OCI-LY7 (cell line): ENCODE results near the gene GET4.
"Not testable (repeated sequence)": the region's sequence is repeated elsewhere in the genome, so short reads cannot be mapped to it uniquely, and the experiment has no call there.

Experiments
- EZH2phosphoT487 ChIP-seq: fragments of 200-600 bp; sonication (generic); IDR thresholded peaks from 2 replicates; pipeline ENCODE4 v1.6.1; 2018; ENCODE audit warnings: low read depth, borderline replicate concordance, mild to moderate bottlenecking, mixed run types, antibody characterized with exemption, low read length, moderate library complexity, mixed read lengths
- TF ChIP-seq, protein P1 (sequence below): fragments of 200-600 bp; sonication (generic); conservative IDR thresholded peaks from 2 replicates; pipeline ENCODE4 v1.5.1; 2014; ENCODE audit warnings: mild to moderate bottlenecking, antibody characterized with exemption, low read length, moderate library complexity, mixed read lengths

GRCh38 chr7:908591-909357, 32.4 kb downstream of the GET4 start:
- TF ChIP-seq, protein P1, sequence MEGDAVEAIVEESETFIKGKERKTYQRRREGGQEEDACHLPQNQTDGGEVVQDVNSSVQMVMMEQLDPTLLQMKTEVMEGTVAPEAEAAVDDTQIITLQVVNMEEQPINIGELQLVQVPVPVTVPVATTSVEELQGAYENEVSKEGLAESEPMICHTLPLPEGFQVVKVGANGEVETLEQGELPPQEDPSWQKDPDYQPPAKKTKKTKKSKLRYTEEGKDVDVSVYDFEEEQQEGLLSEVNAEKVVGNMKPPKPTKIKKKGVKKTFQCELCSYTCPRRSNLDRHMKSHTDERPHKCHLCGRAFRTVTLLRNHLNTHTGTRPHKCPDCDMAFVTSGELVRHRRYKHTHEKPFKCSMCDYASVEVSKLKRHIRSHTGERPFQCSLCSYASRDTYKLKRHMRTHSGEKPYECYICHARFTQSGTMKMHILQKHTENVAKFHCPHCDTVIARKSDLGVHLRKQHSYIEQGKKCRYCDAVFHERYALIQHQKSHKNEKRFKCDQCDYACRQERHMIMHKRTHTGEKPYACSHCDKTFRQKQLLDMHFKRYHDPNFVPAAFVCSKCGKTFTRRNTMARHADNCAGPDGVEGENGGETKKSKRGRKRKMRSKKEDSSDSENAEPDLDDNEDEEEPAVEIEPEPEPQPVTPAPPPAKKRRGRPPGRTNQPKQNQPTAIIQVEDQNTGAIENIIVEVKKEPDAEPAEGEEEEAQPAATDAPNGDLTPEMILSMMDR, result peak; percentile 75
- TF ChIP-seq EZH2phosphoT487, result not testable (repeated sequence)
